ENCODE results near the gene KRT74. TPM values are rescaled to one million over a fixed set of nuclear protein-coding genes. Genes with fewer than 3 reads are reported as not detected.

The KRT74 gene
- total and polyA plus RNA-seq, 2 of the 8 experiments (the other 6 are each of a cell fraction or from before 2014, with no cell fraction given), result not detected

DNA sequence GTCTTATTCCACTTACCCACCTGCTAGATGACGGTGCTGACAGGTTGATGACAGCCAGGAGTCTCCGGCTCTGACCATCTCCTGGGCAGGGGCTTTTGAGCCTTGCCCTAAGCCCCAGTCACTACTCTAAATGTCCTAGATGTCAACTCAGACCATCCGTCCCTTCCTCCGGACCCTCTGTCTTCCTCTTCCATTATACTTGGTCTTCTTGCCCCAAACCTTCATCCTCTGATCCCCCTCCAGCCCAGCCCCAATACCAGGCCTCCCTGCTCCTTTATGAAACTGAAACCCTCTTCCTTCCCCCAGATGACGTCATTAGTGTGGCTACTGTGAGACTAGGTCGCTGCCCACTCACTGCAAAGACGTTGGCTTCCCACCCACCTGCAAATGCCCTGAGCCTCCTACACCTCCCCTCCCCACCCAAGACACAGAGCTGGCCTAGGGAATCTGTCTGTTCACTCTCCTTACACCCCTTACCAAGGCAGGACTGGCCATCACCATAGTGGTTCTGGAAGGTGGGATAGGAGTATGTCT lies 30.8 kb downstream of the KRT74 start:
- no peaks in the 10 kb centered on the region for H3K27me3 ChIP-seq (replicated peaks in 1 of 4; ENCODE audit: control insufficient read depth in 3 of 4, extremely low read depth in 1 of 4, insufficient read depth in 3 of 4, low read length in 3 of 4)
- H4K8ac ChIP-seq (ENCODE audit: extremely low read depth, insufficient read depth, low read length), result no peak overlapping the region
- H3K14ac ChIP-seq (ENCODE audit: insufficient read length), result no peak overlapping the region
- H2BK120ac ChIP-seq (replicated peaks; ENCODE audit: low read depth, low read length), result no peak overlapping the region
- no peaks in the 10 kb centered on the region for H3K36me3 ChIP-seq (ENCODE audit: control insufficient read depth in 2 of 4, insufficient read depth in 4 of 4, low read length in 3 of 4)
- no peaks in the 10 kb centered on the region for H3K9me3 ChIP-seq (ENCODE audit: insufficient read depth in 2 of 2, low read depth in 1 of 2, low read length in 1 of 2)
- no peak overlapping the region for H4K91ac ChIP-seq (replicated peaks; ENCODE audit: insufficient read length, low read length)
- H3K27ac ChIP-seq (ENCODE audit: low read depth, low read length), result no peak overlapping the region
- H3K4ac ChIP-seq (replicated peaks; ENCODE audit: insufficient read length, low read depth, low read length), result no peak overlapping the region
- H2BK20ac ChIP-seq (ENCODE audit: low read length), result no peak overlapping the region
- TF ChIP-seq SRF (IDR thresholded peaks at IDR 0.05; ENCODE audit: low read depth, low read length) (no peak), BCL11A (IDR thresholded peaks at IDR 0.05; ENCODE audit: low read depth in 2 of 2, low read length in 2 of 2) (no peak)
- no peak overlapping the region for H2AK5ac ChIP-seq (ENCODE audit: low read depth, low read length)
- ChIA-PET POLR2A (ENCODE audit: partially characterized antibody) (no interaction called here), CTCF (ENCODE audit: partially characterized antibody) (interaction anchor here (1.3 to 4.8 kb wide), 2 partner anchors 148 to 170 kb away, joined by 3 to 22 read pairs; no protein-coding TSS in a partner anchor)
- no peaks in the 10 kb centered on the region for H3K79me1 ChIP-seq (ENCODE audit: low read depth, low read length)
- no peak overlapping the region for H3K4me2 ChIP-seq (ENCODE audit: insufficient read depth in 1 of 2, low read depth in 2 of 2, low read length in 2 of 2)
- 84% methylated on average over 7 of the region's 7 CpGs; no CpG with 5 or more reads in 1 of the 2 experiments for WGBS, 2 experiments (ENCODE audit: extremely low coverage in 1 of 2, insufficient coverage in 1 of 2, insufficient read length in 1 of 2, insufficient replicate concordance in 2 of 2, low coverage in 1 of 2, low lambda C conversion rate in 2 of 2, missing lambda C conversion rate in 1 of 2)
- H2AFZ ChIP-seq (ENCODE audit: low read length), result no peak overlapping the region
- FAIRE-seq (no peak), DNase-seq (ENCODE audit: low read depth in 1 of 2, low spot score in 2 of 2) (no peak)
- no peak overlapping the region for H3K56ac ChIP-seq (replicated peaks; ENCODE audit: insufficient read length, low read depth, low read length)
- no peak overlapping the region for H2BK15ac ChIP-seq (ENCODE audit: low read length)
- H2BK5ac ChIP-seq (ENCODE audit: low read depth, low read length), result no peak overlapping the region
- no peaks in the 10 kb centered on the region for H3K23me2 ChIP-seq (ENCODE audit: low read depth, low read length)
- H3K23ac ChIP-seq (ENCODE audit: insufficient read length), result no peak overlapping the region
- H3K79me2 ChIP-seq (ENCODE audit: control insufficient read depth in 1 of 2, insufficient read depth in 2 of 2, low read length in 2 of 2), result no peaks in the 10 kb centered on the region
- H3K9ac ChIP-seq (replicated peaks in 1 of 4; ENCODE audit: extremely low read depth in 1 of 4, low read depth in 3 of 4, low read length in 3 of 4), result no peak overlapping the region
- no peaks in the 10 kb centered on the region; a peak in 2 of 7 replicates for H3K4me1 ChIP-seq (replicated peaks in 1 of 4; ENCODE audit: control insufficient read depth in 3 of 4, insufficient read depth in 4 of 4, low read length in 3 of 4)
- no peaks in the 10 kb centered on the region for H4K20me1 ChIP-seq (replicated peaks in 1 of 2; ENCODE audit: control insufficient read depth in 1 of 2, insufficient read depth in 2 of 2, low read length in 2 of 2)
- no peak overlapping the region for H4K5ac ChIP-seq (ENCODE audit: insufficient read length, low read depth, low read length)
- H2BK12ac ChIP-seq (ENCODE audit: low read depth, low read length), result no peak overlapping the region
- no peak overlapping the region for H3K4me3 ChIP-seq (ENCODE audit: extremely low read depth in 1 of 4, insufficient read depth in 2 of 4, low read depth in 3 of 4, low read length in 4 of 4)
- H3K18ac ChIP-seq (ENCODE audit: extremely low read depth, low read length), result no peak overlapping the region
